Measurements from ENCODE around the gene CACNG7.
"Not testable (repeated sequence)": the region's sequence is repeated elsewhere in the genome, so short reads cannot be mapped to it uniquely, and the experiment has no call there.

Gene CACNG7

GRCh38 chr19:53908935-53909415 is at the start of gene CACNG7:
TSS of gene CACNG7 (plus strand) at chr19:53909278. CDS start at chr19:53912832, 3,554 bp downstream.
- no peak for DNase-seq

GRCh38 chr19:53864308-53864836 is 44.7 kb upstream of the CACNG7 start:
- DNase-seq: no peak

DNA sequence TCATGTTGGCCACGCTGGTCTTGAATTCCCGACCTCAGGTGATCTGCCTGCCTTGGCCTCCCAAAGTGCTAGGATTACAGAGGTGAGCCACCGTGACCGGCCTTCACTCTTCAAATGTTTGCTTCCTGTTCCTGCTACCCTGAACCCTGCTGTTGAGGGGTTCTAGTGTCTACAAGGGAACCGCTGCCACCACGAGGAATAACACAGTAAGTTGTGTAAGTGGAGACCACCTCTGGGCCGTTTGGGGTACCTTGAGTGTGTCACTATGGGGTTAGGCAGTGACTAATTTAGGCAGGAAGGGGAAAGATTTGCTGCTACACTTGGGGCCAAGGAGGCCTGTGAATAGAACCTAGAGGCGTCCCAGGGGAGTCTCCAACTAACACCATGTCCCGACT is 43.6 kb upstream of the CACNG7 start:
- no peak for DNase-seq

- no peak for DNase-seq
These were observed 42.9 kb upstream of the CACNG7 start for GRCh38 chr19:53865918-53866864.

DNA sequence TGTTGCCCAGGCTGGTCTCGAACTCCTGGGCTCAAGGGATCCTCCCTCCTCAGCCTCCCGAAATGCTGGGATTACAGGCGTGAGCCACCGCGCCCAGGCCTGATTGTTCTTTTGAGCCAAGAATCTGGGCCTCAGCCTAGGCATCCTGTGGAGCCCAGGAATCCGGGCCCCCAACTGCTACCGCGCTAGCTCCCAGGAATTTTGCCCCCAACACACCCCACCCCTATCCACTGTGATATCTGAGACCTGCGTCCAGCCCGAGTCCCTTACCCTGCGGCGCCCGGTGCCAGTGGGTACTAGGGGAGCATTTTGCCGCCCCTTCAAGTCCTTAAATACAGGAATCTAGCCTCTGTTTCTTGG is 42.2 kb upstream of the CACNG7 start:
- no peak for DNase-seq

GRCh38 chr19:53867225-53868090 is 41.6 kb upstream of the CACNG7 start, which contains the start of gene MYADM:
TSS of gene MYADM (plus strand) at chr19:53867883. CDS start at chr19:53873530, 5,647 bp downstream.
- no peak for DNase-seq

DNA sequence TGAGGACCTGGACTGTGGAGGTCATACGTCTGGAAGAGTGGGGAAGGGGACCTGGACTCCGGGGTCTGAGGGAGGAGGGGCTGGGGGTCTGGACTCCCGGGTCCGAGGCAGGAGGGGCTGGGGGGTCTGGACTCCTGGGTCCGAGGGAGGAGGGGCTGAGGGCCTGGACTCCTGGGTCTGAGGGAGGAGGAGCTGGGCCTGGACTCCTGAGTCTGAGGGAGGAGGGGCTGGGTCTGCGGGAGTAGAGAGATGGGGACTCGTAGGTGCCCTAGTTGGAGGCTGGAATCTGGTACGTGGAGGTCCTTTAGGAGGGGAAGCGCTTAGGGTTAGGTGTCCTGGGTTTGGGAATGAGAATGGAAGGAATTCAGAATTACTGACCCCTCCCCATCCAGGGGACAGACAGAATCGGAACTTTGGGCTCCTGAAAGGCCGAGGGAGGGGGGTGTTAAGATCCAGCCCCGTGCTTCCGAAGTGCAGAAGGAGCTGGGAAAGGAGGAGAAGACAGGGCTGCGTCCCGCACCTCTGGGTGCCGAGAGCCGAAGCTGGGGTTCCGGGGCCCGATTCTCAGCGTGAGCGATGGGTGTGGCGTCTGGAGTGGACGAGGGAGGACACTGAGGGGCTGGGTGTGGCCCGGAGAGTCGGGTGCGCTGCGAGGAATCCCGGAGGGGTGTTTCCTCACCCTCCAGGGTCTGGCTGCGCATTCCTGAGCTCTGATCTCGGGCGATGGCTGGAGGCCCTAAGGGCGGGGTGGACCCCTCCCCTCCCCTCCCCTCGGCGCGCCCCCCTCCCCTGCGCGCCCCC is 40.8 kb upstream of the CACNG7 start:
- DNase-seq: no peak

GRCh38 chr19:53868892-53869804 is 39.9 kb upstream of the CACNG7 start:
- no peak for DNase-seq

- DNase-seq: not testable (repeated sequence)
These were observed 39.1 kb upstream of the CACNG7 start for GRCh38 chr19:53869805-53870484.

GRCh38 chr19:53870485-53870844 is 38.6 kb upstream of the CACNG7 start:
- no peak for DNase-seq

DNA sequence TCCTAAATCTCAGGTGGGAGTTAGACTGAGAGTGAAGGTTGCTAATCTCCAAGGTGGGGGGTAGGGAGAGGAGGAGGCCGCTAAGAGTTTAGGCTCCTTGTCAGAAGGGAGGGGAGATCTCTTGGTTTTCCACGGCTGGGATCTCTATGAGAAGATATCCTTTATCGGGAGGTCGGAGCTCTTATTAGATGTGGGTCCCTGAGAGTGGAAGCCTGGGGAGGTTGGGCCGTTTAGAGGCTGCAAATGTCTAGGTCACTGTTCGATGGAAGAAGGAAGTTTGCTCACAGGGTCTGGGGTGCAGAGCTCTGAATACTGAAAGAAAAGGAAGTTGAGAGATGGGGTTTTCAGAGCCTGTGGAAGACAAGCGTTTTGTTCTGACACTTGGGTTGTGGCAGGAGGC is 37.6 kb upstream of the CACNG7 start:
- DNase-seq: no peak

DNA sequence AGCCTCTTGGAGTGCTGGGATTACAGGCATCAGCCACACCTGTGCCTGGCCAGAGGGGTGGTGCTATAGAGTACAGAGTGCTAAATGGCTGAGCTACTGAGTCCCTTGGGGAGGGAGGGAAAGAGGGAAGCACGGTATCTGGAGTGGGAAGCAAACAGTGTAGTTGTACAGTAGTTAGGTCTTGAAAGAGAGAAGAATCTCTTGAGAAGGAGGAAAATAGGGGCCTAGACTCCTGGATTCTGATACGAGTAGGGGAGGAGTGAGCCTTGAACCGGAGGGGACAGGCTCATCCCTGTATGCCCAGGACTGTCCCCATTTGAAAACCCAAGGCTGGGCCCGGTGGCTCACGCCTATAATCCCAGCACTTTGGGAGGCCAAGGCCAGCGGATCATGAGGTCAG is 36.3 kb upstream of the CACNG7 start:
- DNase-seq: no peak

DNA sequence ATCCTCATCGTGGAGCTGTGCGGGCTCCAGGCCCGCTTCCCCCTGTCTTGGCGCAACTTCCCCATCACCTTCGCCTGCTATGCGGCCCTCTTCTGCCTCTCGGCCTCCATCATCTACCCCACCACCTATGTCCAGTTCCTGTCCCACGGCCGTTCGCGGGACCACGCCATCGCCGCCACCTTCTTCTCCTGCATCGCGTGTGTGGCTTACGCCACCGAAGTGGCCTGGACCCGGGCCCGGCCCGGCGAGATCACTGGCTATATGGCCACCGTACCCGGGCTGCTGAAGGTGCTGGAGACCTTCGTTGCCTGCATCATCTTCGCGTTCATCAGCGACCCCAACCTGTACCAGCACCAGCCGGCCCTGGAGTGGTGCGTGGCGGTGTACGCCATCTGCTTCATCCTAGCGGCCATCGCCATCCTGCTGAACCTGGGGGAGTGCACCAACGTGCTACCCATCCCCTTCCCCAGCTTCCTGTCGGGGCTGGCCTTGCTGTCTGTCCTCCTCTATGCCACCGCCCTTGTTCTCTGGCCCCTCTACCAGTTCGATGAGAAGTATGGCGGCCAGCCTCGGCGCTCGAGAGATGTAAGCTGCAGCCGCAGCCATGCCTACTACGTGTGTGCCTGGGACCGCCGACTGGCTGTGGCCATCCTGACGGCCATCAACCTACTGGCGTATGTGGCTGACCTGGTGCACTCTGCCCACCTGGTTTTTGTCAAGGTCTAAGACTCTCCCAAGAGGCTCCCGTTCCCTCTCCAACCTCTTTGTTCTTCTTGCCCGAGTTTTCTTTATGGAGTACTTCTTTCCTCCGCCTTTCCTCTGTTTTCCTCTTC is 35.1 kb upstream of the CACNG7 start:
- no peak for DNase-seq

DNA sequence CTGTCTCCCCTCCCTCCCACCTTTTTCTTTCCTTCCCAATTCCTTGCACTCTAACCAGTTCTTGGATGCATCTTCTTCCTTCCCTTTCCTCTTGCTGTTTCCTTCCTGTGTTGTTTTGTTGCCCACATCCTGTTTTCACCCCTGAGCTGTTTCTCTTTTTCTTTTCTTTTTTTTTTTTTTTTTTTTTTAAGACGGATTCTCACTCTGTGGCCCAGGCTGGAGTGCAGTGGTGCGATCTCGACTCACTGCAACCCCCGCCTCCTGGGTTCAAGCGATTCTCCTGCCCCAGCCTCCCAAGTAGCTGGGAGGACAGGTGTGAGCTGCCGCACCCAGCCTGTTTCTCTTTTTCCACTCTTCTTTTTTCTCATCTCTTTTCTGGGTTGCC is 34.5 kb upstream of the CACNG7 start:
- DNase-seq: no peak

- DNase-seq: no peak
These were observed 33.3 kb upstream of the CACNG7 start for GRCh38 chr19:53875602-53876325.

- no peak for DNase-seq
These were observed 32.3 kb upstream of the CACNG7 start for GRCh38 chr19:53876651-53877224.

DNA sequence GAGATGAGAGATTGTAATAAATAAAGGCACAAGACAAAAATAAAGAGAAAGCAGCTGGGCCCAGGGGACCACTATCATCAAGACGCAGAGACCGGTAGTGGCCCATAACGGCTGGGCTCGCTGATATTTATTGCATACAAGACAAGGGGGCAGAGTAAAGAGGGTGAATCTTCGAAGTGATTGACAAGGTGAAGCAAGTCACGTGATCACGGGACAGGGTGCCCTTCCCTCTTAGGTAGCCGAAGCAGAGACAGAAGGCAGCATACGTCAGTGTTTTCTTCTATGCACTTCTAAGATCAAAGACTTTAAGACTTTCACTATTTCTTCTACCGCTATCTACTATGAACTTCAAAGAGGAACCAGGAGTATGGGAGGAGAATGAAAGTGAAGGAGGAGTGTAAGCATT is 31.7 kb upstream of the CACNG7 start:
- no peak for DNase-seq

DNA sequence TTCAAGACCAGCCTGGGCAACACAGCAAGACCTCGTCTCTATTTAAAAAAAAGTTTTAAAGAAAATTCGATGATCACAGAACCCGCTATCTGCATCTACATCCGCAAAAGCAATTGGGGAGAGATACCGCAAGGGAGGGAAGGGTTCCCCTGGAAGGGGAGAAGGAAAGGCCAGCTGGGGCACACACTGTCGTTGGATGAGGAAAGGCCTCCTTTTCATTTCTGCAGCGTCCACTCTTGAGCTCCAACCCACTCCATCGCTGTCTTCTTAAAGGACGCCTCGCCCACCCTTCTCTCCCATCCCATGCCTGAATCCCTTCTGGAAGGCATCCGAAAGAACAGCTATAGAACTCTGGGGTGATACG is 30.3 kb upstream of the CACNG7 start:
- DNase-seq: no peak

Data from NCI-H2107 (cell line).